Measurements from ENCODE around the gene HAUS7.

HAUS7 gene

GRCh38 chrX:153438532-153438931, 31.8 kb downstream of the HAUS7 start:
- DNase-seq (ENCODE audit: low read depth in 2 of 2), result no peak

GRCh38 chrX:153435845-153436244, 34.5 kb downstream of the HAUS7 start:
- DNase-seq (ENCODE audit: low read depth in 2 of 2), result no peak

GRCh38 chrX:153434801-153435200, 35.6 kb downstream of the HAUS7 start:
- no peak for DNase-seq (ENCODE audit: low read depth in 2 of 2)

GRCh38 chrX:153433781-153434285, 36.5 kb downstream of the HAUS7 start:
- DNase-seq (ENCODE audit: low read depth in 2 of 2), result no peak

GRCh38 chrX:153433161-153433680, 37.2 kb downstream of the HAUS7 start:
- no peak for DNase-seq (ENCODE audit: low read depth in 2 of 2)

GRCh38 chrX:153430796-153431195, 39.6 kb downstream of the HAUS7 start:
- no peak for DNase-seq (ENCODE audit: low read depth in 2 of 2)

GRCh38 chrX:153426204-153426603, 44.2 kb downstream of the HAUS7 start:
- no peak for DNase-seq (ENCODE audit: low read depth in 2 of 2)

GRCh38 chrX:153423652-153424051, 46.7 kb downstream of the HAUS7 start:
- no peak for DNase-seq (ENCODE audit: low read depth in 2 of 2)

GRCh38 chrX:153421856-153422255, 48.5 kb downstream of the HAUS7 start:
- DNase-seq (ENCODE audit: low read depth in 2 of 2), result no peak

- no peak for DNase-seq (ENCODE audit: low read depth in 2 of 2)
Measured at GRCh38 chrX:153420851-153421599, 49.4 kb downstream of the HAUS7 start.

GRCh38 chrX:153417637-153418036, 52.7 kb downstream of the HAUS7 start:
- DNase-seq (ENCODE audit: low read depth in 2 of 2), result no peak

GRCh38 chrX:153416781-153417450, 53.5 kb downstream of the HAUS7 start:
- DNase-seq (ENCODE audit: low read depth in 2 of 2), result no peak

GRCh38 chrX:153414856-153415510, 55.4 kb downstream of the HAUS7 start:
- no peak for DNase-seq (ENCODE audit: low read depth in 2 of 2)

- no peak for DNase-seq (ENCODE audit: low read depth in 2 of 2)
Measured at GRCh38 chrX:153413731-153414130, 56.6 kb downstream of the HAUS7 start.

- DNase-seq (ENCODE audit: low read depth in 2 of 2), result no peak
Measured at GRCh38 chrX:153412746-153413720, 57.3 kb downstream of the HAUS7 start.

- DNase-seq (ENCODE audit: low read depth in 2 of 2), result no peak
Measured at GRCh38 chrX:153411988-153412574, 58.3 kb downstream of the HAUS7 start.

GRCh38 chrX:153411255-153411987, 59.0 kb downstream of the HAUS7 start, which contains the start of gene ZFP92:
Gene ZFP92, plus strand, starts transcription at chrX:153411472. Its CDS starts 6,851 bp downstream, at chrX:153418323.
- DNase-seq (ENCODE audit: low read depth in 2 of 2), result peak in 1 of 2 donors; percentile 30

GRCh38 chrX:153410888-153411254, 59.5 kb downstream of the HAUS7 start:
- DNase-seq (ENCODE audit: low read depth in 2 of 2), result no peak

- no peak for DNase-seq (ENCODE audit: low read depth in 2 of 2)
Measured at GRCh38 chrX:153410373-153410772, 60.0 kb downstream of the HAUS7 start.

Data from stimulated activated CD8-positive, alpha-beta memory T cell treated with anti-CD3 and anti-CD28 coated beads, Interleukin-7, amount 100 ng/mL, for 4 hours (primary cell).